ENCODE measurements around the gene MAD1L1. TPM values are rescaled to one million over a fixed set of nuclear protein-coding genes. Genes with fewer than 3 reads are reported as not detected.

Gene MAD1L1
- total RNA-seq, 1 donor from 2014 or later = 32.7 TPM

- H3K27me3 Mint-ChIP-seq (ENCODE audit: unreplicated experiment) = no peaks in the 10 kb centered on the region
- peaks cover 6% of the 10 kb centered on the region for H3K36me3 Mint-ChIP-seq (ENCODE audit: unreplicated experiment)
- no peak for TF ChIP-seq CTCF (IDR thresholded peaks at IDR 0.05)
- no peak overlapping the region for H3K27ac Mint-ChIP-seq (ENCODE audit: unreplicated experiment)
- peaks cover 37% of the 10 kb centered on the region for H3K4me1 Mint-ChIP-seq (ENCODE audit: unreplicated experiment)
- no peak for DNase-seq (ENCODE audit: extremely low spot score, unreplicated experiment)
- no peak overlapping the region for H3K4me3 Mint-ChIP-seq (ENCODE audit: unreplicated experiment)
- no peaks in the 10 kb centered on the region for H3K9me3 Mint-ChIP-seq (ENCODE audit: unreplicated experiment)
Measured at GRCh38 chr7:2016761-2017480, 215.8 kb downstream of the MAD1L1 start.

GRCh38 chr7:2016021-2016631, 216.6 kb downstream of the MAD1L1 start:
- Mint-ChIP-seq H3K4me1 (ENCODE audit: unreplicated experiment) (peaks cover 37% of the 10 kb centered on the region), H3K27me3 (ENCODE audit: unreplicated experiment) (no peaks in the 10 kb centered on the region), H3K9me3 (ENCODE audit: unreplicated experiment) (no peaks in the 10 kb centered on the region), H3K36me3 (ENCODE audit: unreplicated experiment) (peaks cover 6% of the 10 kb centered on the region), H3K27ac (ENCODE audit: unreplicated experiment) (no peak overlapping the region), H3K4me3 (ENCODE audit: unreplicated experiment) (no peak overlapping the region)
- DNase-seq (ENCODE audit: extremely low spot score, unreplicated experiment) = no peak
- no peak for TF ChIP-seq CTCF (IDR thresholded peaks at IDR 0.05)

GRCh38 chr7:2015251-2015871, 217.4 kb downstream of the MAD1L1 start:
- H3K36me3 Mint-ChIP-seq (ENCODE audit: unreplicated experiment) = peaks cover 6% of the 10 kb centered on the region
- no peaks in the 10 kb centered on the region for H3K9me3 Mint-ChIP-seq (ENCODE audit: unreplicated experiment)
- H3K27me3 Mint-ChIP-seq (ENCODE audit: unreplicated experiment) = no peaks in the 10 kb centered on the region
- no peak overlapping the region for H3K27ac Mint-ChIP-seq (ENCODE audit: unreplicated experiment)
- TF ChIP-seq CTCF (IDR thresholded peaks at IDR 0.05) = no peak
- H3K4me1 Mint-ChIP-seq (ENCODE audit: unreplicated experiment) = peaks cover 34% of the 10 kb centered on the region
- DNase-seq (ENCODE audit: extremely low spot score, unreplicated experiment) = no peak
- no peak overlapping the region for H3K4me3 Mint-ChIP-seq (ENCODE audit: unreplicated experiment)

- no peaks in the 10 kb centered on the region for H3K9me3 Mint-ChIP-seq (ENCODE audit: unreplicated experiment)
- DNase-seq (ENCODE audit: extremely low spot score, unreplicated experiment) = no peak
- peaks cover 29% of the 10 kb centered on the region for H3K4me1 Mint-ChIP-seq (ENCODE audit: unreplicated experiment)
- H3K4me3 Mint-ChIP-seq (ENCODE audit: unreplicated experiment) = no peak overlapping the region
- peaks cover 8% of the 10 kb centered on the region for H3K36me3 Mint-ChIP-seq (ENCODE audit: unreplicated experiment)
- no peak for TF ChIP-seq CTCF (IDR thresholded peaks at IDR 0.05)
- H3K27ac Mint-ChIP-seq (ENCODE audit: unreplicated experiment) = no peak overlapping the region
- H3K27me3 Mint-ChIP-seq (ENCODE audit: unreplicated experiment) = no peaks in the 10 kb centered on the region
Measured at GRCh38 chr7:2014391-2015241, 218.1 kb downstream of the MAD1L1 start.

All from osteocyte (in vitro differentiated cells).